Measurements from ENCODE around the gene ARHGAP28. TPM values are rescaled to one million over a fixed set of nuclear protein-coding genes. Genes with fewer than 3 reads are reported as not detected.

Gene ARHGAP28
- total RNA-seq, 4 donors from 2014 or later, result 2.5 to 11.1 (median 5.5) TPM

DNA sequence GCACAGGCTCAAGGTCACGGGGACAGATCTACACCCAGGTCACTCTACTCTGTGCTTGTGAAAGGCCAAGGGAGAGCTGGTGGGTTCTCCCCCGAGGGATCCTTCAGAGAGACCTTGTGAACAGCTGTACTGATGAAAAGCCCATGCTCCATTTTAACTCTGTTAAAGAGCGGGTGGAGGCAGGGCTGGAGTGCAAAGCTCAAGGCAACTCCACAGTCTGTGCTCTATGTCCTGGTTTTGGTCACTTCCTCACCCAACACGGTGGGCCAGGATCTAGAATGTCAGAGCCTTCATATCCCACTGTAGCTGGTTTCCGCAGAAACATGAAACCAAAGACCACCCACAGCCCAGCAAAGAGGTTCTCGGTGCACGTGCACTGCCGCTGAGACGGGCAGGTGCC, 210.9 kb downstream of the ARHGAP28 start:
- Histone ChIP-seq H3K4me1 (no peaks in the 10 kb centered on the region), H3K27ac (no peak overlapping the region), H3K9me3 (no peaks in the 10 kb centered on the region), H3K36me3 (no peaks in the 10 kb centered on the region), H3K27me3 (no peaks in the 10 kb centered on the region), H3K4me3 (no peak overlapping the region)
- 88% methylated on average over 6 of the region's 9 CpGs for WGBS
- TF ChIP-seq POLR2AphosphoS5 (IDR thresholded peaks at IDR 0.05), result no peak
- no peak for TF ChIP-seq EP300 (IDR thresholded peaks at IDR 0.05)
- TF ChIP-seq, protein P1, sequence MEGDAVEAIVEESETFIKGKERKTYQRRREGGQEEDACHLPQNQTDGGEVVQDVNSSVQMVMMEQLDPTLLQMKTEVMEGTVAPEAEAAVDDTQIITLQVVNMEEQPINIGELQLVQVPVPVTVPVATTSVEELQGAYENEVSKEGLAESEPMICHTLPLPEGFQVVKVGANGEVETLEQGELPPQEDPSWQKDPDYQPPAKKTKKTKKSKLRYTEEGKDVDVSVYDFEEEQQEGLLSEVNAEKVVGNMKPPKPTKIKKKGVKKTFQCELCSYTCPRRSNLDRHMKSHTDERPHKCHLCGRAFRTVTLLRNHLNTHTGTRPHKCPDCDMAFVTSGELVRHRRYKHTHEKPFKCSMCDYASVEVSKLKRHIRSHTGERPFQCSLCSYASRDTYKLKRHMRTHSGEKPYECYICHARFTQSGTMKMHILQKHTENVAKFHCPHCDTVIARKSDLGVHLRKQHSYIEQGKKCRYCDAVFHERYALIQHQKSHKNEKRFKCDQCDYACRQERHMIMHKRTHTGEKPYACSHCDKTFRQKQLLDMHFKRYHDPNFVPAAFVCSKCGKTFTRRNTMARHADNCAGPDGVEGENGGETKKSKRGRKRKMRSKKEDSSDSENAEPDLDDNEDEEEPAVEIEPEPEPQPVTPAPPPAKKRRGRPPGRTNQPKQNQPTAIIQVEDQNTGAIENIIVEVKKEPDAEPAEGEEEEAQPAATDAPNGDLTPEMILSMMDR (IDR thresholded peaks at IDR 0.05), result no peak
- TF ChIP-seq POLR2A (IDR thresholded peaks at IDR 0.05), result no peak
- no peak for DNase-seq (ENCODE audit: low spot score in 2 of 2)

DNA sequence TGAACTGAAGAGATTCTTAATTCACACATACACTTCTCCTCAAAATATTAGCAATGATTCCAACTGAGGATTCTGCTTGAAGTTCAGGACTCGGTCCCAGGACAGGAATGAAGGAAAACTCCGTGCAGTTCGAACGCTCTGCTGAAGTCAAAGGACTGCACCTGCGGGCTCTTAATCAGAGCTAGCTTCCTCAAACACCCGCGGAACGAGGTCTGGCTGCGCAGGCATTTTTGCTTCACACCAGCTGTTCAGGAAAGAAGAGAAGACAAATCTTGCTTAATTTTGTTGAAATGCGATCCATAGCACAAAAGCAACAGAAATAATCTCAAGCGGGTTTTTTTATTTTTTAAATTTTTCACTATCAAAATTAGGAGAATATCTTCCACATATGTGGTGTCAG, 212.5 kb downstream of the ARHGAP28 start:
- DNase-seq (ENCODE audit: low spot score in 2 of 2), result no peak
- WGBS, result 66% methylated on average over 11 of the region's 11 CpGs

DNA sequence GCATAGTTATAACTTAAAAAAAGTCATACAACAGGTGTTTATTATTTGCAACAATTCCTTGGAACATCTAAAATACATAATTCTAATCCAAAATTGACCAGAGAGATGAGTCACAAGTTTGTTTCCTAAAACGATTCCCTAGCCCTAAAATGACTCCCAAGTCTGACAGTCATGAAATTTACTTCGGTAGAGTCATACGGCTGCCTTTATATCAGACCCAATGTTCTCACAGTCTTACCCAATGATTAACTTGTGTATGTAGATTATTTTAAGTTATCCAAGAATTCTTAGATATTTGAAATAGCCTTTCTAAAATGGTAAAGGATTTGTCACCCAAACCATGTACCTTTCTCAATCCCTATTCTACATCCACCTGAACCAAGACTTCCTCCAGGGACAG, 213.2 kb downstream of the ARHGAP28 start:
- 74% methylated on average over 3 of the region's 3 CpGs for WGBS
- H3K4me3 ChIP-seq, result no peak overlapping the region
- TF ChIP-seq EP300 (IDR thresholded peaks at IDR 0.05) (no peak), POLR2A (IDR thresholded peaks at IDR 0.05) (no peak)
- TF ChIP-seq, protein P1 (IDR thresholded peaks at IDR 0.05), result no peak
- no peaks in the 10 kb centered on the region for H3K4me1 ChIP-seq
- no peaks in the 10 kb centered on the region for H3K9me3 ChIP-seq
- no peak for DNase-seq (ENCODE audit: low spot score in 2 of 2)
- H3K27me3 ChIP-seq, result no peaks in the 10 kb centered on the region
- no peak overlapping the region for H3K27ac ChIP-seq
- H3K36me3 ChIP-seq, result no peaks in the 10 kb centered on the region

More for the DNA sequence above, 212.5 kb downstream of the ARHGAP28 start:
- TF ChIP-seq EP300 (IDR thresholded peaks at IDR 0.05), result no peak
- no peak for TF ChIP-seq POLR2AphosphoS5 (IDR thresholded peaks at IDR 0.05)
- TF ChIP-seq, protein P1 (IDR thresholded peaks at IDR 0.05), result no peak
- no peak for TF ChIP-seq POLR2A (IDR thresholded peaks at IDR 0.05)
- no peaks in the 10 kb centered on the region for H3K36me3 ChIP-seq
- H3K9me3 ChIP-seq, result no peaks in the 10 kb centered on the region
- no peak overlapping the region for H3K27ac ChIP-seq
- H3K4me3 ChIP-seq, result no peak overlapping the region
- H3K4me1 ChIP-seq, result no peaks in the 10 kb centered on the region
- no peaks in the 10 kb centered on the region for H3K27me3 ChIP-seq

DNA sequence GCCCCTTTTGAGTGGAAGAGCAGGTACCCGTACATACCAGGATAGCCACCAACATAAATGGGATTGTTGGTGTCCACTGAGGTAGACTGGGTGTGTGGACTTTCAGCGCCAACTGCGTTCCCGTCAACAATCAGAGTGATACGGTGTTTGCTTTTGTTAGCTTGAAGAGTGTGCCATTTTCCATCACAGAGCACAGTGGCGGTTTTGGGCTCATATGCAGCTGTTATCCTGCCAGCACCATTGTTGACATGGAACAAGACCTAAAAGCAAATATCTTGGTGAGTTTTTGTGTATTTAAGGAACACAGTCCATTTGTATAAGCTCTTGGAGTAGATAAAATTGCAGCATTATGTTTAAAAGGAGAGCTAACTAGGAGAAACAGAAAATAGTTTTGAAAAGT, 213.6 kb downstream of the ARHGAP28 start:
- Histone ChIP-seq H3K4me3 (no peak overlapping the region), H3K36me3 (no peaks in the 10 kb centered on the region), H3K27ac (no peak overlapping the region), H3K4me1 (no peaks in the 10 kb centered on the region), H3K9me3 (no peaks in the 10 kb centered on the region), H3K27me3 (no peaks in the 10 kb centered on the region)
- DNase-seq (ENCODE audit: low spot score in 2 of 2), result no peak
- TF ChIP-seq, protein P1 (IDR thresholded peaks at IDR 0.05), result no peak
- no peak for TF ChIP-seq POLR2A (IDR thresholded peaks at IDR 0.05)
- no peak for TF ChIP-seq POLR2AphosphoS5 (IDR thresholded peaks at IDR 0.05)
- TF ChIP-seq EP300 (IDR thresholded peaks at IDR 0.05), result no peak
- 89% methylated on average over 6 of the region's 6 CpGs for WGBS

DNA sequence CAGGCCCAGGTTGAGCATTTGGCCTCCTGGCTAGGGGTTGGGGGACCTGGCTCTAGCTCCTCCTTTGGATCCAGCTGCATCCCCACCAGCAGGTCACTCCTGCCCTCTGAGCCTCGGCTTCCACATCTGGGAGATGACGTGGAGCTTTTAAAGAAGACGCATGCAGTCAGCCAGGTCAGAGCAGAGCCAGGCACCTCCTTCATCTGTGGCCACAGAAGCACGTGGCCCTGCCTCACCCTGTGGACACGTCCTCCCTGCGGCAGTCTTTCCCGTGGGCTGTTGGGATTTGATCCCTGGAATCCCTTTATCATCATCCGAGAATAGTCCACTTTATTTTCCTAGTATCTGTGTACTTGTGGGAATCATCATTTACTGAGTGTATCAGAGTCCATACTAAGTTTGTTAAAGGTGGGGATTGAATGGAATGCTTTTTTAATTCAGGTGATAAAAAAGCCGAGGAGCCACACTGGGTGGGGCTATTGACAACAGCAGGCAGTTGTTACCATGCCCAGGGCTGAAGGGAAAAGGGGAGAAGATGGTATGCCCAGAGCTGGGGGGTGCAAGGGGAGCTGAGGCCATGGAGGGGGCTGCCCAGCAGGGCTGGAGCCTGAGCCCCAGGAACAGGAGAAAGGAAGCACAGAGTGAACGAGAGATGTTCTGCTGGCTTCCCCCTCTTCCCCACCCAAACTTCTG, 218.0 kb downstream of the ARHGAP28 start:
- no peak overlapping the region for H3K27ac ChIP-seq
- H3K9me3 ChIP-seq, result no peaks in the 10 kb centered on the region
- H3K27me3 ChIP-seq, result no peaks in the 10 kb centered on the region
- no peak overlapping the region for H3K4me3 ChIP-seq
- no peak for DNase-seq (ENCODE audit: low spot score in 2 of 2)
- TF ChIP-seq EP300 (IDR thresholded peaks at IDR 0.05) (no peak), POLR2AphosphoS5 (IDR thresholded peaks at IDR 0.05) (no peak), POLR2A (IDR thresholded peaks at IDR 0.05) (no peak)
- TF ChIP-seq, protein P1 (IDR thresholded peaks at IDR 0.05), result no peak
- H3K36me3 ChIP-seq, result no peaks in the 10 kb centered on the region
- no peaks in the 10 kb centered on the region for H3K4me1 ChIP-seq
- 77% methylated on average over 8 of the region's 10 CpGs for WGBS
